GM11168 (cell line): ENCODE measurements around the gene JCAD.
"Not testable (repeated sequence)": the region's sequence is repeated elsewhere in the genome, so short reads cannot be mapped to it uniquely, and the experiment has no call there.

Source experiments
- in situ Hi-C: fragments of 300-500 bp; cut with MboI; formaldehyde crosslinking; loops from one replicate; pipeline ENCODE4 v1.12.0; 2022; ENCODE audit warnings: low sequenced_read_pairs; ENCODE audit not compliant: unreplicated experiment

Gene JCAD

GRCh38 chr10:30000802-30001571, 58.4 kb downstream of the JCAD start:
- in situ Hi-C loops: loop anchor here (10.0 to 25.0 kb wide), 2 partner anchors 254 to 586 kb away; no protein-coding TSS in a partner anchor

- in situ Hi-C loops: no loop called here
These were observed 61.1 kb downstream of the JCAD start for GRCh38 chr10:29998142-29998808.

GRCh38 chr10:29994811-29995210, 64.6 kb downstream of the JCAD start:
- in situ Hi-C loops: no loop called here

GRCh38 chr10:29993319-29993915, 66.0 kb downstream of the JCAD start:
- in situ Hi-C loops: no loop called here

- in situ Hi-C loops: no loop called here
These were observed 66.5 kb downstream of the JCAD start for GRCh38 chr10:29992914-29993313.

- in situ Hi-C loops: no loop called here
These were observed 68.0 kb downstream of the JCAD start for GRCh38 chr10:29991382-29991781.

- in situ Hi-C loops: no loop called here
These were observed 71.9 kb downstream of the JCAD start for GRCh38 chr10:29987471-29987870.

GRCh38 chr10:29982997-29983648, 76.3 kb downstream of the JCAD start:
- in situ Hi-C loops: no loop called here

GRCh38 chr10:29981510-29981909, 77.9 kb downstream of the JCAD start:
- in situ Hi-C loops: no loop called here

GRCh38 chr10:29980084-29980483, 79.3 kb downstream of the JCAD start:
- in situ Hi-C loops: no loop called here

GRCh38 chr10:29979421-29979779, 80.0 kb downstream of the JCAD start:
- in situ Hi-C loops: not testable (repeated sequence)

- in situ Hi-C loops: no loop called here
These were observed 82.2 kb downstream of the JCAD start for GRCh38 chr10:29977171-29977570.

- in situ Hi-C loops: no loop called here
These were observed 83.3 kb downstream of the JCAD start for GRCh38 chr10:29976134-29976533.

- in situ Hi-C loops: no loop called here
These were observed 84.6 kb downstream of the JCAD start for GRCh38 chr10:29974773-29975172.

- in situ Hi-C loops: no loop called here
These were observed 85.5 kb downstream of the JCAD start for GRCh38 chr10:29973921-29974320.

- in situ Hi-C loops: no loop called here
These were observed 88.8 kb downstream of the JCAD start for GRCh38 chr10:29970576-29970975.

GRCh38 chr10:29970012-29970396, 89.4 kb downstream of the JCAD start:
- in situ Hi-C loops: no loop called here

GRCh38 chr10:29969255-29970011, 90.0 kb downstream of the JCAD start:
- in situ Hi-C loops: no loop called here

GRCh38 chr10:29968585-29968984, 90.8 kb downstream of the JCAD start:
- in situ Hi-C loops: no loop called here

GRCh38 chr10:29966269-29966668, 93.1 kb downstream of the JCAD start:
- in situ Hi-C loops: no loop called here
